Endodermal cell (in vitro differentiated cells): ENCODE data around the gene FFAR4. TPM values are rescaled to one million over a fixed set of nuclear protein-coding genes. Genes with fewer than 3 reads are reported as not detected.

Experiments
- DNase-seq: peaks from one replicate; pipeline ENCODE4 v3.0.0-alpha.2; 2017
- H3K27ac ChIP-seq: 2 replicates; pipeline ENCODE4 v1.5.1; 2013; ENCODE audit warnings: mild to moderate bottlenecking, low read depth, low read length, moderate library complexity
- H3K27me3 ChIP-seq: 2 replicates; pipeline ENCODE4 v1.6.1; 2013; ENCODE audit warnings: mild to moderate bottlenecking, low read length, moderate library complexity; ENCODE audit not compliant: insufficient read depth, control insufficient read depth, poor library complexity, severe bottlenecking
- H3K36me3 ChIP-seq: 2 replicates; pipeline ENCODE4 v1.7.0; 2013; ENCODE audit warnings: mild to moderate bottlenecking, low read length, moderate library complexity; ENCODE audit not compliant: control insufficient read depth, insufficient read depth
- H3K4me1 ChIP-seq: one replicate; pipeline ENCODE4 v1.7.0; 2013; ENCODE audit warnings: low read length; ENCODE audit not compliant: control insufficient read depth, insufficient read depth
- H3K4me3 ChIP-seq: 2 replicates; pipeline ENCODE4 v1.5.1; 2013; ENCODE audit warnings: mild to moderate bottlenecking, low read length, moderate library complexity
- H3K9ac ChIP-seq: 2 replicates; pipeline ENCODE4 v1.6.1; 2013; ENCODE audit warnings: mild to moderate bottlenecking, low read length, moderate library complexity; ENCODE audit not compliant: poor library complexity, severe bottlenecking; ENCODE audit errors: extremely low read depth
- H3K9me3 ChIP-seq: 2 replicates; pipeline ENCODE4 v1.6.1; 2013; ENCODE audit warnings: mild to moderate bottlenecking, low read length, moderate library complexity; ENCODE audit not compliant: control insufficient read depth
- H3K27ac Mint-ChIP-seq: 2 replicates; pipeline ENCODE4 v1.8.0; 2020; ENCODE audit warnings: mixed read lengths
- H3K27me3 Mint-ChIP-seq: 2 replicates; pipeline ENCODE4 v1.8.0; 2021; ENCODE audit warnings: mild to moderate bottlenecking, mixed read lengths; ENCODE audit not compliant: insufficient read depth
- H3K36me3 Mint-ChIP-seq: 2 replicates; pipeline ENCODE4 v1.8.0; 2020; ENCODE audit warnings: low read depth, mixed read lengths
- H3K4me1 Mint-ChIP-seq: 2 replicates; pipeline ENCODE4 v1.8.0; 2020; ENCODE audit warnings: mixed read lengths
- H3K4me3 Mint-ChIP-seq: 2 replicates; pipeline ENCODE4 v1.8.0; 2020; ENCODE audit warnings: mild to moderate bottlenecking, moderate library complexity, mixed read lengths
- H3K9me3 Mint-ChIP-seq: 2 replicates; pipeline ENCODE4 v1.8.0; 2020; ENCODE audit warnings: mild to moderate bottlenecking, mixed read lengths
- CTCF ChIP-seq: fragments of 200-600 bp; sonication (generic); conservative IDR thresholded peaks from 2 replicates; pipeline ENCODE4 v1.5.0; 2021; ENCODE audit warnings: antibody characterized with exemption, mild to moderate bottlenecking
- WGBS, 2 experiments: methylation state at CpG; one replicate each; pipeline versions ENCODE4 v1.1.5 to v1.1.7; 2013; ENCODE audit warnings: missing lambda C conversion rate in 2 of 2, mixed read lengths in 1 of 2; ENCODE audit not compliant: insufficient coverage in 1 of 2, insufficient read length in 1 of 2; 5-methylcytosine and 5-hydroxymethylcytosine counted together
- total RNA-seq, 2 donors: library from RNA; stranded (reverse); fragmentation: NEBNext Ultra II Directional in 1 of 2; extraction: Animal tissue kit (Norgen Biotek cat#: 25700) in 1 of 2; gene quantifications; 2 replicates in 1 of 2; 3 replicates in 1 of 2; pipeline ENCODE4 v1.2.1, GENCODE V29; 2021

Gene FFAR4
- total RNA-seq, 2 donors from 2014 or later: not detected

GRCh38 chr10:93597075-93597599 lies 30.7 kb downstream of the FFAR4 start:
- Mint-ChIP-seq H3K36me3 (no peaks in the 10 kb centered on the region), H3K4me1 (peaks cover 13% of the 10 kb centered on the region), H3K9me3 (no peaks in the 10 kb centered on the region), H3K27ac (no peak overlapping the region), H3K4me3 (no peak overlapping the region), H3K27me3 (peaks cover 35% of the 10 kb centered on the region)
- H3K36me3 ChIP-seq: no peaks in the 10 kb centered on the region
- H3K4me3 ChIP-seq: no peak overlapping the region
- 86 to 88% methylated on average over 1 of the region's 1 CpG for WGBS, 2 experiments
- no peak for DNase-seq
- TF ChIP-seq CTCF: no peak
- H3K4me1 ChIP-seq: no peaks in the 10 kb centered on the region
- H3K9ac ChIP-seq: no peak overlapping the region
- no peaks in the 10 kb centered on the region for H3K9me3 ChIP-seq
- no peak overlapping the region for H3K27ac ChIP-seq
- H3K27me3 ChIP-seq: peaks cover 26% of the 10 kb centered on the region

- no peak overlapping the region for H3K27ac ChIP-seq
- no peaks in the 10 kb centered on the region for H3K9me3 ChIP-seq
- Mint-ChIP-seq H3K4me1 (peaks cover 14% of the 10 kb centered on the region), H3K27ac (no peak overlapping the region), H3K36me3 (no peaks in the 10 kb centered on the region), H3K4me3 (no peak overlapping the region), H3K9me3 (no peaks in the 10 kb centered on the region), H3K27me3 (peaks cover 45% of the 10 kb centered on the region)
- no peaks in the 10 kb centered on the region for H3K36me3 ChIP-seq
- TF ChIP-seq CTCF: no peak
- H3K4me3 ChIP-seq: no peak overlapping the region
- no peaks in the 10 kb centered on the region for H3K4me1 ChIP-seq
- peaks cover 37% of the 10 kb centered on the region for H3K27me3 ChIP-seq
- WGBS, 2 experiments: 87 to 100% methylated on average over 3 to 5 of the region's 5 CpGs
- no peak overlapping the region for H3K9ac ChIP-seq
- DNase-seq: no peak
Observed at GRCh38 chr10:93598157-93598556, 31.7 kb downstream of the FFAR4 start.

GRCh38 chr10:93599335-93599734 lies 32.9 kb downstream of the FFAR4 start:
- H3K4me1 ChIP-seq: no peaks in the 10 kb centered on the region
- no peak for TF ChIP-seq CTCF
- peaks cover 53% of the 10 kb centered on the region for H3K27me3 Mint-ChIP-seq
- H3K27me3 ChIP-seq: peaks cover 48% of the 10 kb centered on the region
- H3K9ac ChIP-seq: no peak overlapping the region
- H3K36me3 ChIP-seq: no peaks in the 10 kb centered on the region
- no peak overlapping the region for H3K4me3 ChIP-seq
- no peak overlapping the region for H3K27ac Mint-ChIP-seq
- H3K9me3 Mint-ChIP-seq: no peaks in the 10 kb centered on the region
- peaks cover 14% of the 10 kb centered on the region for H3K4me1 Mint-ChIP-seq
- H3K27ac ChIP-seq: no peak overlapping the region
- peak; percentile 38 for DNase-seq
- WGBS, 2 experiments: 84 to 100% methylated on average over 1 of the region's 1 CpG
- no peaks in the 10 kb centered on the region for H3K36me3 Mint-ChIP-seq
- H3K4me3 Mint-ChIP-seq: no peak overlapping the region
- H3K9me3 ChIP-seq: no peaks in the 10 kb centered on the region
